ENCODE measurements around the gene PPIB. TPM values are rescaled to one million over a fixed set of nuclear protein-coding genes. Genes with fewer than 3 reads are reported as not detected.

Gene PPIB
- total RNA-seq, 1 donor from 2014 or later = 804 TPM

DNA sequence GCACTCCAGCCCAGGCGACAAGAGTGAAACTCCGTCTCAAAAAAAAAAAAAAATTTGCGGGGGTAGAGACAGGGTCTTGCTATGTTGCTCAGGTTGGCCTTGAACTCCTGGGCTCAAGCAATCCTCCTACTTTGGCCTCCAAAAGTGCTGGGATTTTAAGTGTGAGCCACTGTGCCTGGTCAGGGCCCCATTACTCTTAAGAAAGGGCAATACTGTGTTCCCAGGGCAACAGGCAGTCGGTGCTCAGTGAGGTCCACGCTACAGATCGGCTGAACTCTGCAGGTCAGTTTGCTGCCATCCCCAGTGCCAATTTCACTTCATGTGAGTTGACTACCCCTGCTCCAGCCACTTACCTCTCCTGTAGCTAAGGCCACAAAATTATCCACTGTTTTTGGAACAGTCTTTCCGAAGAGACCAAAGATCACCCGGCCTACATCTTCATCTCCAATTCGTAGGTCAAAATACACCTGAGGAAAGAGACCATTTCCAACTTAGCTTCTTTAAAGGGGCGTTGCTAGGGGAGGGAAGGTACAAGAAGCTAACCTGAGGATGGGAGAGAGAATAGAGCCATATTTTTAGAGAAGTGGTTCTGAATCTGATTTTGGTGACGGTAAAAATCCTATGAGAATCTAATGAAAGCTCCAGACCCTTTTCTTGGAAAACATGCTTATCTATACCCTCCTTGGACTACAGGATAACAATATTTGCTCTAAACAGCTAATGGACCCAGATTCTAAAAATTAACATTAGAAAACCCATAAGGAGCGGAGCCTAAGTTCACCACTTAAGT lies 939 bp downstream of the PPIB start:
- H3K9me3 Mint-ChIP-seq (ENCODE audit: unreplicated experiment) = no peaks in the 10 kb centered on the region
- peaks cover 25% of the 10 kb centered on the region for H3K4me1 ChIP-seq (ENCODE audit: insufficient read depth, low read length)
- H3K79me2 ChIP-seq (ENCODE audit: insufficient read depth, low read length) = peaks cover 51% of the 10 kb centered on the region
- peaks cover 34% of the 10 kb centered on the region for H3K36me3 ChIP-seq (ENCODE audit: insufficient read depth, low read length)
- peak overlapping the region; percentile 91 for H3K27ac Mint-ChIP-seq (ENCODE audit: unreplicated experiment)
- no peaks in the 10 kb centered on the region for H3K27me3 ChIP-seq (ENCODE audit: insufficient read depth, low read length)
- peak overlapping the region; percentile 92 for H3K4me3 Mint-ChIP-seq (ENCODE audit: unreplicated experiment)
- peak overlapping the region; percentile 87 for H3K4me3 ChIP-seq (ENCODE audit: insufficient read depth, low read depth, low read length)
- H3K9me3 ChIP-seq (ENCODE audit: insufficient read depth, low read depth, low read length) = no peaks in the 10 kb centered on the region
- peak overlapping the region; percentile 85 for H3K27ac ChIP-seq (ENCODE audit: low read depth, low read length)
- no peaks in the 10 kb centered on the region for H3K27me3 Mint-ChIP-seq (ENCODE audit: low read depth, unreplicated experiment)
- peaks cover 22% of the 10 kb centered on the region for H3K36me3 Mint-ChIP-seq (ENCODE audit: low read depth, unreplicated experiment)
- H3K9ac ChIP-seq (ENCODE audit: low read length) = peak overlapping the region; percentile 92
- no peak overlapping the region for H2AFZ ChIP-seq (ENCODE audit: low read depth, low read length)
- H3K4me2 ChIP-seq (ENCODE audit: low read length) = peak overlapping the region; percentile 99
- FAIRE-seq = no peak
- peaks cover 53% of the 10 kb centered on the region for H4K20me1 ChIP-seq (ENCODE audit: insufficient read depth, low read length)
- H3K4me1 Mint-ChIP-seq (ENCODE audit: low read depth, unreplicated experiment) = peaks cover 37% of the 10 kb centered on the region
- TF ChIP-seq, protein P1, sequence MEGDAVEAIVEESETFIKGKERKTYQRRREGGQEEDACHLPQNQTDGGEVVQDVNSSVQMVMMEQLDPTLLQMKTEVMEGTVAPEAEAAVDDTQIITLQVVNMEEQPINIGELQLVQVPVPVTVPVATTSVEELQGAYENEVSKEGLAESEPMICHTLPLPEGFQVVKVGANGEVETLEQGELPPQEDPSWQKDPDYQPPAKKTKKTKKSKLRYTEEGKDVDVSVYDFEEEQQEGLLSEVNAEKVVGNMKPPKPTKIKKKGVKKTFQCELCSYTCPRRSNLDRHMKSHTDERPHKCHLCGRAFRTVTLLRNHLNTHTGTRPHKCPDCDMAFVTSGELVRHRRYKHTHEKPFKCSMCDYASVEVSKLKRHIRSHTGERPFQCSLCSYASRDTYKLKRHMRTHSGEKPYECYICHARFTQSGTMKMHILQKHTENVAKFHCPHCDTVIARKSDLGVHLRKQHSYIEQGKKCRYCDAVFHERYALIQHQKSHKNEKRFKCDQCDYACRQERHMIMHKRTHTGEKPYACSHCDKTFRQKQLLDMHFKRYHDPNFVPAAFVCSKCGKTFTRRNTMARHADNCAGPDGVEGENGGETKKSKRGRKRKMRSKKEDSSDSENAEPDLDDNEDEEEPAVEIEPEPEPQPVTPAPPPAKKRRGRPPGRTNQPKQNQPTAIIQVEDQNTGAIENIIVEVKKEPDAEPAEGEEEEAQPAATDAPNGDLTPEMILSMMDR (IDR thresholded peaks at IDR 0.05; ENCODE audit: insufficient read depth, low read depth, low read length) = no peak
- no peak for DNase-seq (ENCODE audit: low read depth)

DNA sequence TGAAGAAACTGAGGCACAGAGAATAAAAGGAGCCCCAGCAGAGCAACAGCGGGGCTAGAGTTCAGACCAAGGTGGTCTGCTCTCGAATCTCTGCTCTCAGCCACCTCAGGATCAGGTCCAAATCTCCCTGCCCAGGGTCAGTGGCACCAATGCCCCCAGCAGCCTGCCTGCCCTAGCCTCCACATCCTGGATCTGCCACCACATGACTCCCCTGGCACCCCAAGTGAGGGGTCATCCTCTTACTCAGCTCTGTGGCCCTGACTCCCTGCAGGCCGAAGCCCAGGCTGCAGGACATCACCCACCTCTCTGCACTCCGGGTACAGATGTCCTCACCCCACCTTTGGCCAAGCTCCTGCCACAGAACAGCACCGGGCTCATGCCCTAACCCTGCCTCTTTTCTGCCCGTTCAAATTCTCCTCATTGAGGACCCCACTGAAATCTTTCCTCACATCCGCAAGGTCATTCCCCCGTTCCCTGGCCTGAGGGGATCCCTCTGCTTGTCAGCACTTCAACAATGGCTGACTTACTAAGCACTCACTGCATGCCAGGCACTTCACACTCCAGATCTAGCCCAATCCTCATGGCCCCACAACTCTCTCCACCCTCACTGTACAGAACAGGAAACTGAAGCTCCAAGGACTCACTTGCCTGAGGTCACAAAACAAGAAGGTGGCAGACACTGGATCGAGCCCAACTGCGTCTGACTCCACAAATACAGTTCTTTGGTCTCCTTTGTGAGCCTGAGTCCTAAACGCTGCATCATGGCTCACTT lies 4.3 kb downstream of the PPIB start:
- peak overlapping the region; percentile 80 for H3K4me3 Mint-ChIP-seq (ENCODE audit: unreplicated experiment)
- H3K36me3 Mint-ChIP-seq (ENCODE audit: low read depth, unreplicated experiment) = peaks cover 26% of the 10 kb centered on the region
- Histone ChIP-seq H3K27me3 (ENCODE audit: insufficient read depth, low read length) (no peaks in the 10 kb centered on the region), H3K27ac (ENCODE audit: low read depth, low read length) (no peak overlapping the region), H3K4me2 (ENCODE audit: low read length) (peak overlapping the region; percentile 99), H3K9ac (ENCODE audit: low read length) (peak overlapping the region; percentile 47), H4K20me1 (ENCODE audit: insufficient read depth, low read length) (peaks cover 81% of the 10 kb centered on the region), H3K36me3 (ENCODE audit: insufficient read depth, low read length) (peaks cover 53% of the 10 kb centered on the region), H3K4me3 (ENCODE audit: insufficient read depth, low read depth, low read length) (no peak overlapping the region), H3K4me1 (ENCODE audit: insufficient read depth, low read length) (peaks cover 20% of the 10 kb centered on the region), H3K79me2 (ENCODE audit: insufficient read depth, low read length) (peaks cover 51% of the 10 kb centered on the region), H2AFZ (ENCODE audit: low read depth, low read length) (no peak overlapping the region), H3K9me3 (ENCODE audit: insufficient read depth, low read depth, low read length) (no peaks in the 10 kb centered on the region)
- no peaks in the 10 kb centered on the region for H3K27me3 Mint-ChIP-seq (ENCODE audit: low read depth, unreplicated experiment)
- H3K27ac Mint-ChIP-seq (ENCODE audit: unreplicated experiment) = peak overlapping the region; percentile 79
- FAIRE-seq (no peak), DNase-seq (ENCODE audit: low read depth) (no peak)
- no peak for TF ChIP-seq EZH2 (IDR thresholded peaks at IDR 0.05; ENCODE audit: insufficient read depth, low read length)
- peaks cover 29% of the 10 kb centered on the region for H3K4me1 Mint-ChIP-seq (ENCODE audit: low read depth, unreplicated experiment)
- no peaks in the 10 kb centered on the region for H3K9me3 Mint-ChIP-seq (ENCODE audit: unreplicated experiment)

DNA sequence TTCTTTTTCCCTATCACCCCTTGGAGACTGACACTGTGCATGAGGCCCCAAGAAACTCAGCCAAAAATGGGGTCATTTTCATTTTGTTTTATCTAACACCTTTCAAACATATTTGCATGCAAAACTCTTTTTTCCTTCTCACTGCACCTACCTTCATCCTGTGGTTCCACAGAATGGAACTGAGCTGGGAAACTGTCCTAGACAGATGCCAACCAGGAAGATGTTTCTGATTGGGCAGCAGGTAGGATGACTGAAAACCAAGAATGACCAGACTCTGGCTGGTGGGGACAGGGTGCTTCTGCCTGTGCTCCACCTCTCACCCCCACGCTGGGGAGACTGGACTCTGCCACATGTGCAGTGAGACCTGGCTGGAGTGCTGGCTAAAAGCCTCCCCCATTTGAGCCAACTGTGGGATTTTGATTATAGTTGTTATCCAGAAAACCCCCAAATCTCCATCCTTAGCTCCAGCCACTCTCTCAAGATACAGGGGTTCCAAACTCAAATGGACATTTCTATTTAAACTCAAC lies 5.2 kb downstream of the PPIB start:
- H2AFZ ChIP-seq (ENCODE audit: low read depth, low read length) = no peak overlapping the region
- TF ChIP-seq, protein P1 (IDR thresholded peaks at IDR 0.05; ENCODE audit: insufficient read depth, low read depth, low read length) = no peak
- TF ChIP-seq EZH2 (IDR thresholded peaks at IDR 0.05; ENCODE audit: insufficient read depth, low read length) = no peak
- DNase-seq (ENCODE audit: low read depth) (no peak), FAIRE-seq (no peak)
- H4K20me1 ChIP-seq (ENCODE audit: insufficient read depth, low read length) = peaks cover 88% of the 10 kb centered on the region
- peaks cover 3% of the 10 kb centered on the region for H3K27me3 Mint-ChIP-seq (ENCODE audit: low read depth, unreplicated experiment)
- peaks cover 53% of the 10 kb centered on the region for H3K36me3 ChIP-seq (ENCODE audit: insufficient read depth, low read length)
- H3K27me3 ChIP-seq (ENCODE audit: insufficient read depth, low read length) = peaks cover 3% of the 10 kb centered on the region
- peaks cover 16% of the 10 kb centered on the region for H3K4me1 ChIP-seq (ENCODE audit: insufficient read depth, low read length)
- peaks cover 49% of the 10 kb centered on the region for H3K79me2 ChIP-seq (ENCODE audit: insufficient read depth, low read length)
- no peaks in the 10 kb centered on the region for H3K9me3 Mint-ChIP-seq (ENCODE audit: unreplicated experiment)
- peak overlapping the region; percentile 99 for H3K4me2 ChIP-seq (ENCODE audit: low read length)
- no peaks in the 10 kb centered on the region for H3K9me3 ChIP-seq (ENCODE audit: insufficient read depth, low read depth, low read length)
- peak overlapping the region; percentile 47 for H3K9ac ChIP-seq (ENCODE audit: low read length)
- H3K27ac Mint-ChIP-seq (ENCODE audit: unreplicated experiment) = peak overlapping the region; percentile 91
- H3K36me3 Mint-ChIP-seq (ENCODE audit: low read depth, unreplicated experiment) = peaks cover 26% of the 10 kb centered on the region
- H3K4me3 ChIP-seq (ENCODE audit: insufficient read depth, low read depth, low read length) = no peak overlapping the region
- H3K27ac ChIP-seq (ENCODE audit: low read depth, low read length) = no peak overlapping the region
- H3K4me1 Mint-ChIP-seq (ENCODE audit: low read depth, unreplicated experiment) = peaks cover 27% of the 10 kb centered on the region
- peak overlapping the region; percentile 34 for H3K4me3 Mint-ChIP-seq (ENCODE audit: unreplicated experiment)
